Limb (tissue), 2 donors: ENCODE measurements around the gene CMTM8.

Experiments used
- DNase-seq, 2 donors: peaks; one replicate each; pipeline ENCODE4 v3.0.0-alpha.2; 2016; ENCODE audit errors: extremely low spot score in 2 of 2

CMTM8 gene

GRCh38 chr3:32305361-32305876, 66.9 kb downstream of the CMTM8 start:
- no peak for DNase-seq

GRCh38 chr3:32306072-32306471, 67.6 kb downstream of the CMTM8 start:
- no peak for DNase-seq

- no peak for DNase-seq
Observed at GRCh38 chr3:32307591-32307990, 69.1 kb downstream of the CMTM8 start.

- DNase-seq = no peak
Observed at GRCh38 chr3:32308378-32308777, 69.9 kb downstream of the CMTM8 start.

- no peak for DNase-seq
Observed at GRCh38 chr3:32309654-32310242, 71.3 kb downstream of the CMTM8 start.

- no peak for DNase-seq
Observed at GRCh38 chr3:32310336-32310735, 71.9 kb downstream of the CMTM8 start.

GRCh38 chr3:32310918-32311839, 72.7 kb downstream of the CMTM8 start:
- peak in 1 of 2 donors; percentile 34 for DNase-seq

GRCh38 chr3:32312251-32312650, 73.8 kb downstream of the CMTM8 start:
- DNase-seq = no peak

GRCh38 chr3:32313169-32313568, 74.7 kb downstream of the CMTM8 start:
- DNase-seq = no peak

GRCh38 chr3:32313723-32314473, 75.4 kb downstream of the CMTM8 start:
- DNase-seq = no peak

- no peak for DNase-seq
Observed at GRCh38 chr3:32315441-32315840, 77.0 kb downstream of the CMTM8 start.

- no peak for DNase-seq
Observed at GRCh38 chr3:32316319-32316718, 77.8 kb downstream of the CMTM8 start.

GRCh38 chr3:32316976-32317375, 78.5 kb downstream of the CMTM8 start:
- DNase-seq = no peak

GRCh38 chr3:32319607-32320006, 81.1 kb downstream of the CMTM8 start:
- DNase-seq = no peak

- no peak for DNase-seq
Observed at GRCh38 chr3:32320080-32320479, 81.6 kb downstream of the CMTM8 start.

- peak in 1 of 2 donors; percentile 44 for DNase-seq
Observed at GRCh38 chr3:32321095-32321790, 82.8 kb downstream of the CMTM8 start.

- DNase-seq = no peak
Observed at GRCh38 chr3:32322311-32322710, 83.8 kb downstream of the CMTM8 start.

- no peak for DNase-seq
Observed at GRCh38 chr3:32323604-32324003, 85.1 kb downstream of the CMTM8 start.

GRCh38 chr3:32325201-32325600, 86.7 kb downstream of the CMTM8 start:
- DNase-seq = no peak

- DNase-seq = no peak
Observed at GRCh38 chr3:32325927-32326326, 87.4 kb downstream of the CMTM8 start.

GRCh38 chr3:32326795-32327194, 88.3 kb downstream of the CMTM8 start:
- no peak for DNase-seq
